ENCODE results near the gene CXCL13. TPM values are rescaled to one million over a fixed set of nuclear protein-coding genes. Genes with fewer than 3 reads are reported as not detected.

Gene CXCL13
- total RNA-seq, result not detected in 2 replicates

GRCh38 chr4:77605210-77605902 lies at the start of gene CXCL13:
Gene CXCL13 (plus strand): TSS chr4:77605820. CDS start chr4:77605866, 46 bp downstream.

Other genes with a start within 250 kb of the CXCL13 start
- 13.2 and 15.6 TPM in 2 replicates for gene CNOT6L, start 213.5 kb downstream of the CXCL13 start, total RNA-seq